IPS DF 6.9 (cell line): Measurements from ENCODE around the gene RPS21.
"Not testable (repeated sequence)": the region's sequence is repeated elsewhere in the genome, so short reads cannot be mapped to it uniquely, and the experiment has no call there.

Source experiments
- DNase-seq: peaks from one replicate; pipeline ENCODE4 v3.0.0-alpha.2; 2013; ENCODE audit warnings: low read depth, low spot score
- H3K27ac ChIP-seq: one replicate; pipeline ENCODE4 v1.5.1; 2013; ENCODE audit warnings: low read length, control low read depth
- H3K27me3 ChIP-seq: 2 replicates; pipeline ENCODE4 v1.6.1; 2013; ENCODE audit warnings: mild to moderate bottlenecking, low read length; ENCODE audit not compliant: control insufficient read depth, insufficient read depth
- H3K36me3 ChIP-seq: 2 replicates; pipeline ENCODE4 v1.6.1; 2013; ENCODE audit warnings: low read length; ENCODE audit not compliant: control insufficient read depth, insufficient read depth
- H3K4me1 ChIP-seq: 2 replicates; pipeline ENCODE4 v1.6.1; 2013; ENCODE audit warnings: low read length; ENCODE audit not compliant: control insufficient read depth, insufficient read depth
- H3K4me3 ChIP-seq: 2 replicates; pipeline ENCODE4 v1.5.1; 2013; ENCODE audit warnings: mild to moderate bottlenecking, low read length
- H3K9me3 ChIP-seq: 2 replicates; pipeline ENCODE4 v1.6.1; 2013; ENCODE audit warnings: low read length, inconsistent platforms; ENCODE audit not compliant: control insufficient read depth, insufficient read depth
- WGBS: extraction: QIAGEN DNeasy Blood & Tissue Kit; methylation state at CpG from one replicate; pipeline ENCODE4 v1.1.7; 2013; ENCODE audit warnings: mixed read lengths, missing lambda C conversion rate; ENCODE audit not compliant: insufficient read length, insufficient coverage; 5-methylcytosine and 5-hydroxymethylcytosine counted together

Gene RPS21

GRCh38 chr20:62372042-62372993 is 14.6 kb upstream of the RPS21 start:
- Histone ChIP-seq H3K4me3 (no peak overlapping the region), H3K27me3 (no peaks in the 10 kb centered on the region), H3K36me3 (no peaks in the 10 kb centered on the region), H3K27ac (no peak overlapping the region), H3K4me1 (peaks cover 24% of the 10 kb centered on the region), H3K9me3 (no peaks in the 10 kb centered on the region)
- DNase-seq = no peak
- no CpG with 5 or more reads among the region's 29 CpGs for WGBS

- H3K27ac ChIP-seq, DNase-seq, H3K27me3 ChIP-seq, H3K4me3 ChIP-seq, H3K9me3 ChIP-seq, H3K36me3 ChIP-seq: not testable (repeated sequence)
- no CpG with 5 or more reads among the region's 40 CpGs for WGBS
- H3K4me1 ChIP-seq = peaks cover 24% of the 10 kb centered on the region
These were observed 13.2 kb upstream of the RPS21 start for GRCh38 chr20:62373631-62374179.

GRCh38 chr20:62374331-62375152 is 12.4 kb upstream of the RPS21 start:
- no CpG with 5 or more reads among the region's 24 CpGs for WGBS
- no peaks in the 10 kb centered on the region for H3K27me3 ChIP-seq
- no peak for DNase-seq
- no peaks in the 10 kb centered on the region for H3K36me3 ChIP-seq
- H3K9me3 ChIP-seq = no peaks in the 10 kb centered on the region
- no peak overlapping the region for H3K4me3 ChIP-seq
- peaks cover 21% of the 10 kb centered on the region for H3K4me1 ChIP-seq
- H3K27ac ChIP-seq = no peak overlapping the region

GRCh38 chr20:62376112-62377063 is 10.5 kb upstream of the RPS21 start:
- WGBS = no CpG with 5 or more reads among the region's 26 CpGs
- Histone ChIP-seq H3K27ac (no peak overlapping the region), H3K4me3 (no peak overlapping the region), H3K27me3 (no peaks in the 10 kb centered on the region), H3K36me3 (no peaks in the 10 kb centered on the region), H3K9me3 (no peaks in the 10 kb centered on the region), H3K4me1 (peaks cover 15% of the 10 kb centered on the region)
- no peak for DNase-seq

- WGBS = no CpG with 5 or more reads among the region's 17 CpGs
- Histone ChIP-seq H3K9me3 (no peaks in the 10 kb centered on the region), H3K4me3 (no peak overlapping the region), H3K36me3 (peaks cover 2% of the 10 kb centered on the region; the same call in 1 of the 2 replicates), H3K27ac (no peak overlapping the region), H3K4me1 (peaks cover 15% of the 10 kb centered on the region), H3K27me3 (no peaks in the 10 kb centered on the region)
- no peak for DNase-seq
These were observed 9.8 kb upstream of the RPS21 start for GRCh38 chr20:62377064-62377461.

- H3K9me3 ChIP-seq = no peaks in the 10 kb centered on the region
- DNase-seq = no peak
- H3K4me3 ChIP-seq = no peak overlapping the region
- WGBS = no CpG with 5 or more reads among the region's 15 CpGs
- H3K36me3 ChIP-seq = peaks cover 3% of the 10 kb centered on the region; the same call in 1 of the 2 replicates
- no peak overlapping the region for H3K27ac ChIP-seq
- H3K4me1 ChIP-seq = peaks cover 15% of the 10 kb centered on the region
- no peaks in the 10 kb centered on the region for H3K27me3 ChIP-seq
These were observed 9.2 kb upstream of the RPS21 start for GRCh38 chr20:62377615-62378178.

- Histone ChIP-seq H3K27ac (no peak overlapping the region), H3K9me3 (no peaks in the 10 kb centered on the region), H3K27me3 (no peaks in the 10 kb centered on the region), H3K4me1 (peaks cover 15% of the 10 kb centered on the region), H3K4me3 (no peak overlapping the region), H3K36me3 (peaks cover 3% of the 10 kb centered on the region; the same call in 1 of the 2 replicates)
- WGBS = no CpG with 5 or more reads among the region's 22 CpGs
- DNase-seq = no peak
These were observed 8.7 kb upstream of the RPS21 start for GRCh38 chr20:62378215-62378614.

- Histone ChIP-seq H3K27ac (no peak overlapping the region), H3K9me3 (no peaks in the 10 kb centered on the region), H3K4me3 (no peak overlapping the region), H3K4me1 (peaks cover 4% of the 10 kb centered on the region), H3K36me3 (peaks cover 3% of the 10 kb centered on the region; the same call in 1 of the 2 replicates), H3K27me3 (no peaks in the 10 kb centered on the region)
- WGBS = no CpG with 5 or more reads among the region's 16 CpGs
- DNase-seq = no peak
These were observed 5.6 kb upstream of the RPS21 start for GRCh38 chr20:62381202-62381797.

GRCh38 chr20:62381842-62382241 is 5.1 kb upstream of the RPS21 start:
- 100% methylated on average over 2 of the region's 6 CpGs for WGBS
- H3K9me3 ChIP-seq = no peaks in the 10 kb centered on the region
- no peaks in the 10 kb centered on the region for H3K27me3 ChIP-seq
- peaks cover 4% of the 10 kb centered on the region for H3K4me1 ChIP-seq
- peaks cover 3% of the 10 kb centered on the region; the same call in 1 of the 2 replicates for H3K36me3 ChIP-seq
- no peak overlapping the region for H3K27ac ChIP-seq
- H3K4me3 ChIP-seq = no peak overlapping the region
- no peak for DNase-seq
